ENCODE results near the gene EFCC1. TPM values are rescaled to one million over a fixed set of nuclear protein-coding genes. Genes with fewer than 3 reads are reported as not detected.

EFCC1 gene
- total RNA-seq, 1 donor from 2014 or later: 0.07 TPM

- intact Hi-C loops (cut with micrococcal nuclease): no loop called here
Measured at GRCh38 chr3:129013491-129013891, 12.4 kb downstream of the EFCC1 start.

DNA sequence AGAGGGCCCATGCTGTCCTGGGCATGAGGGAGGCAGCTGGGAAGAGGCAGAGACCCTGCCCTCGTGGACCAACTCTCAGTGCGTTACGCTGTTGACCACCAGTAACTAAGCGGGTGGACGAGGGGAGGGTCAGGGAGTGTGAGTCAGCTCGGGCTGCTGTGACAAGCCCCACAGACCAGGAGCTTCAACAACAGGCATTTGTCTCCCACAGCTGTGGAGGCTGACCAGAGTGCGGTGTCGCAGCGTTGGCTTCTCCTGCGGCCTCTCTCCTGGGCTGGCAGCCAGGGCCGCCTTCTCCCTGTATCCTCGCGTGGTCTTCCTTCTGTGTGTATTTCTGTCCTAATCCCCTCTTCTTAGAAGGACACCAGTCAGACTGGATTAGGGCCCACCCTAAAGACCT is 13.0 kb downstream of the EFCC1 start:
- intact Hi-C loops (cut with micrococcal nuclease): no loop called here

DNA sequence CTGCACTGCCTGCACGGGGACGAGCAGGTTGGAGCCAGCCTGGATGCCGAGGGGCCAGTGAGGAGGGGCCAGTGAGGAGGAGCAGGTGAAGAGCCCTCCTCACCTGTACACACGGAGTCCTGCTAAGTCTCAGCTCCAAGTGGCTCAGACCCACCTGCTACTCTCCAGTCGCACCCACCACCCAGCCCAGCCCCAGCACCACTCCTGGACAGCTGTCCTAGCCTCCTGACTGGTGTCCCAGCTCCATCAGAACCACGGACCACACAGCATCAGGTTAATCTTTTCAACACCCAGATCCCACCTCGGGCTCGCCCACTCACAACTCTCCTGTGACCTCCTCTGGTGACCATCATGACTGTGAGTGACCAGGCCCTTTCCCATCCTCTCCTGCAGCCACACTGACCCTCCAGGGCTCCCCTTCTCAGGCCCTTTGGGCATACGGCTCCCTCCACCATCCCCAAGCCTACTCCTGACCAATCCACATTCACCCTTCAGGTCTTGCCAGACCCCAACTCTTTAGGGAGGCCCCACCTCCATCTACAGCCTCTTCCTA is 13.8 kb downstream of the EFCC1 start:
- intact Hi-C loops (cut with micrococcal nuclease): no loop called here

GRCh38 chr3:129015388-129016105 is 14.4 kb downstream of the EFCC1 start:
- intact Hi-C loops (cut with micrococcal nuclease): loop anchor here (1.0 kb wide), 1 partner anchor 12 kb away; no protein-coding TSS in a partner anchor

DNA sequence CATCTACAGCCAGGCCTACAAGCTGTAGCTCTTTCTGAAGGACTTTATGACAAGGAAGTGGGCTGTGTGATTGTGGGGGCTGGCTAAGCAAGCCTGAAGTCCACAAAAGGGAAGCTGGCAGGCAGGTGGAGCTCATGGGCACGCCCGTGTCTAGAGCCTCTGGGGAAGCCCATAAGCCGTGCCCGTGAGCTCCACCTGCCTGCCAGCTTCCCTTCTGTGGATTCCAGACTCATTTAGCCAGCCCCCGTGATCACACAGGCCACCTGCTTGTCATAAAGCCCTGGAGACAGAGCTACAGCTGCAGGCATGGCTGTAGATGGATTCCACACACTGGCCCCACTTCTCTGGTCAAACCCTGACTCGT is 15.2 kb downstream of the EFCC1 start:
- intact Hi-C loops (cut with micrococcal nuclease): loop anchor here (1.0 kb wide), 1 partner anchor 11 kb away; no protein-coding TSS in a partner anchor

DNA sequence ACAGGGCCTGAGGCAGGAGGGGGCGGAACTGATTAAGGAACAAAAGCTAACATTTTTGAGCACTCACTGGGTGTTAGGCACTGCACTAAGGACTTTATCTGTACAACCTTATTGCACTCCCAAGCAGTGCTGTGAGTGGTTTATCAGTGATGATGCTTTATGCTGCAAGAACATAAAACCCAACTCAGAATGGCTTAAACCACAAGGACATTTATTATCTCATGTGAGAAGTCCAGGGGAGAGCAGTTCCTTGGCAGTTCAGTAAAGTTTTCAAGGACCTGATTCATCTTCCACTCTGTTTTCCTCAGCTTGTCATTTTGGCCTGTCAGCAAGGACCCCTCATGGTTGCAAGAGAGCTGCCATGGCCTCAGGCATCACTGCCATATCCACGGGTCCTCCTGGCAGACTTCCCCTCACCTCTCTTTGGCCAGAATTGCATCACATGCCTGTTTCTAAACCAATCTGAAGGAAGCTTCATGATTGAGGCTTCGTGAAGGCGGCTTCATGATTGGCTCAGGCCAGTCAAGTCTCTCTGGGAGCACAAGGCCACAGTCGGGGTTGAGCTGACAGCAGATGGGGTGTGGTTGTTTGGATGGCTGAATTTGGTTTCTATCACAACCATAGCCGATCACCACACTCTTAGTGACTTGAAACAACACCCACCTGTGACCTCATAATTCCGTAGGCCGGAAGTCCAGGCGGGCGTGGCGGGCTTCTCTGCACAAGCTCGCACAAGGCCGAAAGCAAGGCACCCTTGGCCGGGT is 15.8 kb downstream of the EFCC1 start:
- intact Hi-C loops (cut with micrococcal nuclease): loop anchor here (1.0 kb wide), 1 partner anchor 10 kb away; no protein-coding TSS in a partner anchor

GRCh38 chr3:129017484-129017899 is 16.4 kb downstream of the EFCC1 start:
- intact Hi-C loops (cut with micrococcal nuclease): no loop called here

- intact Hi-C loops (cut with micrococcal nuclease): no loop called here
Measured at GRCh38 chr3:129018271-129018670, 17.2 kb downstream of the EFCC1 start.

DNA sequence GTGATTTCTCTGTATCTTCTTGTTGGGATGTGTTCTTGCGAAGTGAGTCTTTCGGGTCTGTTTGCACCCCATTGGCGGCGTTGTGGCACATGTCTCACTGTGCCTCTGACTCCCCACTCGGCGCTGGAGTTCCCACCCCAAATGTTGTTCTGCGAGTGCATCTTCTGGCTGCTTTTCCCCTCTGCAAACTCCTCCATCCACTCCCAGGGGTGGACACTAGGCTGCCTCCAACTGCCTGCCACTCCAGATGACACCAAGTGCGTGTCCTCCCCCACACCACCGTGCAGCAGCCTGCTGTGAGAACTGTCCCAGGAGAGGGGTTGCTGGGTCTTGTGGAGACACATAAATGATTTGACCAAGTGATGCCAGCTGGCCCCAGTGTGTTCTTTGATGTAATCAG is 17.6 kb downstream of the EFCC1 start:
- intact Hi-C loops (cut with micrococcal nuclease): no loop called here

GRCh38 chr3:129019266-129019665 is 18.2 kb downstream of the EFCC1 start:
- intact Hi-C loops (cut with micrococcal nuclease): no loop called here

DNA sequence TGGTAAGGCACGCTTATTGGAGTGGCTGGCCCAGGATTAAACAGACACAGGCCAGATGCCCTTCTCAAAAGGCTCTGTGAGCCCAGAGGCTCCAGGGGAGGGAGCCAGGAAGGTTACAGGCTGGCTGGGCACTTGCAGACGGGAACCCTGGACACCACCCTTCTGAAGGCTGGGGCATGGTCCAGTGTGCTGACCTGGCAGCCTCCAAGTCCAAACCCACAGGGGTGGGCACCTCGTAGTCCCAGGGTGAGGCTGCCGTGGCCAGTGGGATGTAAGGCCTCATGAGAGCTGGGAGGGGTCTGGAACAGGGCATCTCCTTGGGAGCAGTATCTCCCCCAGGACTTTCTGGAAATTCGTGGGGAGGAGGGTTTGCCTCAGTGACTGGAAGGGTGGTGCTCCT is 19.6 kb downstream of the EFCC1 start:
- intact Hi-C loops (cut with micrococcal nuclease): no loop called here

DNA sequence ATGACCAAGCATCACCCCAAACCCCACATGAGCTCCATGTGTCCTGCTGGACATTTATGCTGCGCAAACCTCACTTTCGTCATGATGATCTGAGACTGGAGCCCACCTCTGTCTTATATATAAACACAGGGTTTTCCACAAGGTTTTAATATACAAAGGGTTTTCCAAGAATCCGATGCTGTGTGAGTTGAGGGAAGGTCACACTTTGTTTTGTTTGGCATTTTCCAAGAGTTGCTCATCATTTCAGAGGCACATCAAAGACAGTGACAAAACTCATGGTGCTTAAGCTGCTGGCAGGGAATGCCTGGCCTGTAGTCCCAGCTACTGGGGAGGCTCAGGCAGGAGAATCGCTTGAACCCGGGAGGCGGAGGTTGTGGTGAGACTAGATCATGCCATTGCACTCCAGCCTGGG is 20.0 kb downstream of the EFCC1 start:
- intact Hi-C loops (cut with micrococcal nuclease): no loop called here

GRCh38 chr3:129022114-129023007 is 21.3 kb downstream of the EFCC1 start:
- intact Hi-C loops (cut with micrococcal nuclease): no loop called here

DNA sequence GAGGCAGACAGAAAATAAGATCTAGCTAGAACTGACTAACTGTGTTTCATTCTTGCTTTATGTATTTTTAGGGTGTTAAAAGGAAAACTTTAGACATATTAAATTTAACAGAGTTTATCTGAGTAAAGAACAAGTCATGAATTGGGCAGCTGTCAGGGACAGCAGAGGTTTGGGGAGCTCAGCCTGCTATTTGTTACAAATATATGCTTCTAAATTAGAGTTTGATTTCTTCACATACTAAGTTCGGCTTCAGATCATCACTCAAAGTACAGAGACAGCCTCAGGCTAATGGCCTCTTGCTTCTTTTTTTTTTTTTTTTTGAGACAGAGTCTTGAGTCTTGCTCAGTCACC is 21.9 kb downstream of the EFCC1 start:
- intact Hi-C loops (cut with micrococcal nuclease): no loop called here

DNA sequence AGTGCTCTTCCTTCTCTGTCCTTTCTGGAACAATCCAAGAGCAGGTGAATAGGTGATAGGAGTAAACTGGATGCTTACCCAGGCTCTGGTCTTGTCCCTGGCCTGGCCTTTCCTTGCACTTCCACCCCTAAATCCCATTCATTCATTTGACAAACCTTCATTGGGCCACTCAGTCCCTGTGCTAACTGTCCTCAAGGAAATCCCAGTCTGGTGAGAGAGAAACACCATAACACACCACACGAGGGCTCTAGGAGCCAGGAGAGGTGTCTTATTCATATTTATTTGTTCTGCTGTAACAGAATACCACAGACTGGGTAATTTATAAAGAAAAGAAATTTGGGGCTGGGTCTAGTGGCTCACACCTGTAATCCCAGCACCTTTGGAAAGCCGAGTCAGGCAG is 22.8 kb downstream of the EFCC1 start:
- intact Hi-C loops (cut with micrococcal nuclease): no loop called here

DNA sequence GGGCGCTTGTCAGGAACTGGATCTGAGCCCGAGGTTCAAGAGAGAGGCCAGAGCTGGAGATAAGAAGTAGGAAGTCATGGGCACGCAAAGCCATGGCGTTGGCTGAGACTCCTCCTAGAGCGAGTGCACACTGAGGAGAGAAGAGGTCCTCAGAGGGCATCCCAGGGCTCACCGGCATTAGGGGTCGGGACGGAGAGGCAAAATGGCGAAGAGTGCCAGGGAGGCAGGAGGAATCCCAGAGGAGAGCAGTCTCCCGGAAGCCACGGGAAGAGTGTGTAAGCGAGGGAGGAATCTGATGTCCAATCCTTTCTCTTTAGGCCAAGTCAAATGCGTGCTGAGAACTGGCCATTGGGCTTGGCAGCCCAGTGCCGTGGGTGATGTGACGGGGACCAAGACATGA is 24.0 kb downstream of the EFCC1 start:
- intact Hi-C loops (cut with micrococcal nuclease): no loop called here

- intact Hi-C loops (cut with micrococcal nuclease): loop anchor here (2.0 kb wide), 3 partner anchors 23 to 373 kb away; partner anchors contain the start of gene CFAP92
Measured at GRCh38 chr3:129025691-129026435, 24.8 kb downstream of the EFCC1 start.

- intact Hi-C loops (cut with micrococcal nuclease): loop anchor here (1.0 to 2.0 kb wide), 6 partner anchors 11 to 372 kb away; partner anchors contain the start of genes CFAP92 and COPG1
Measured at GRCh38 chr3:129026728-129027543, 25.8 kb downstream of the EFCC1 start.

GRCh38 chr3:129027544-129027880 is 26.4 kb downstream of the EFCC1 start:
- intact Hi-C loops (cut with micrococcal nuclease): loop anchor here (1.0 to 2.0 kb wide), 6 partner anchors 11 to 371 kb away; partner anchors contain the start of genes CFAP92 and COPG1

DNA sequence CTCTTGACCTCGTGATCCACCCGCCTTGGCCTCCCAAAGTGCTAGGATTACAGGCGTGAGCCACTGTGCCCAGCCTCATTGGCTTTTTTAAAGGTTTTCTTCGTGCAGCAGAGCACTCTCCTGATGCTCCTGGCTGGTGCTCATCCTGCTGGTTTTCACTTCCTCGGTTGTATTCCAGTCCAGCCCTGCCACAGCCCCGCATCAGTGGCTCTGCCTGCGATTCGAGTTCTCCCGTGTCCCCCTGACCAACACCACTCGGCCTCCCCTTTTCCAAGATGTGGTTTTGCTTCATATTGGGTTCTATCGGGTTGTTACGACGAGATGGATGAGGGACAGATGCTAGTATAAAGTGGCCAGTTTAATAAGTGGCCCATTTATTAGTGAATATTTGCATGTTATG is 27.8 kb downstream of the EFCC1 start:
- intact Hi-C loops (cut with micrococcal nuclease): no loop called here
